ENCODE data around the gene TTC22. TPM values are rescaled to one million over a fixed set of nuclear protein-coding genes. Genes with fewer than 3 reads are reported as not detected.

TTC22 gene
- total RNA-seq, 1 experiment from 2014 or later: 8.8 TPM

DNA sequence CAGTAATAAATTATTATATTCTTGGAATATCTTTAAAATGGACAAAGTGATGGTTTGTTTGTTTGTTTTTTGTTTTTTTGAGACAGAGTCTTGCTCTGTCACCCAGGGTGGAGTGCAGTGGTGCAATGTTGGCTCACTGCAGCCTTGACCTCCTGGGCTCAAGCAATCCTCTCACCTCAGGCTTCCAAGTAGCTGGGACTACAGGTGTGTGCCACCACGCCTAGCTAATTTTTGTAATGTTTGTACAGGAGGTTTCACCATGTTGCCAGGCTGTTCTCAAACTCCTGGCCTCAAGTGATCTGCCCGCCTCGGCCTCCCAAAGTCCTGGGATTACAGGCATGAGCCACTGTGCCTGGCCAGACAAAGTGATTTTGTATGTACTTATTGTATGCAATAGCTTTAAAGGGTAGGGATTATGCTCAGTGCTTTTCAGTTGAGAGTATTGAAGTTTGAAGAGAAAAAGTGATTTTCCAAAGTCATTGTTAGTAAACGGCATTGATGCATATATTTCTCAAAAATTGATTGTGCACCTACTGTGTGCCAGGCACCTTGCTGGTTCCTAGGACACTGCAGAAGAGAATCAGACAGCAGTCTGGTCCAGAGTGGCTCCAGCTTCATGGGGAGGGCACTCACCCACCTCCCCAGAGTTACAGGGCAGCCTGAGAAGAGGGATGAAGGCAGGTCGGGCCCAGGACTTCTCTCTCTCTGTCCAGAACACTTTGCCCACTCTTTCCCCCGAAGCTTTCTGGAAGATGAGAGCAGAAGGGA is 34.2 kb upstream of the TTC22 start:
- CTCF ChIA-PET: no interaction called here
- intact Hi-C loops (cut with micrococcal nuclease; ENCODE audit: unreplicated experiment): no loop called here
- BruUV-seq (replicated peaks): no TSS peak
- H3K36me3 ChIP-seq (ENCODE audit: control insufficient read depth, insufficient read depth, low read length): no peaks in the 10 kb centered on the region
- H3K4me1 Mint-ChIP-seq (ENCODE audit: low read depth, unreplicated experiment): no peaks in the 10 kb centered on the region
- no peaks in the 10 kb centered on the region for H3K27me3 Mint-ChIP-seq (ENCODE audit: insufficient read depth, unreplicated experiment)
- H3K9me3 Mint-ChIP-seq (ENCODE audit: unreplicated experiment): no peaks in the 10 kb centered on the region
- POLR2A ChIA-PET: no interaction called here
- no peaks in the 10 kb centered on the region for H3K9me3 ChIP-seq
- no peaks in the 10 kb centered on the region for H3K4me1 ChIP-seq
- peaks cover 4% of the 10 kb centered on the region for H3K36me3 Mint-ChIP-seq (ENCODE audit: insufficient read depth, unreplicated experiment)
- no peak overlapping the region for H3K4me3 Mint-ChIP-seq (ENCODE audit: unreplicated experiment)
- H3K27me3 ChIP-seq (replicated peaks; ENCODE audit: control insufficient read depth, insufficient read depth, low read length): no peaks in the 10 kb centered on the region
- no peak overlapping the region for H3K27ac Mint-ChIP-seq (ENCODE audit: unreplicated experiment)
- TF ChIP-seq, protein P1, sequence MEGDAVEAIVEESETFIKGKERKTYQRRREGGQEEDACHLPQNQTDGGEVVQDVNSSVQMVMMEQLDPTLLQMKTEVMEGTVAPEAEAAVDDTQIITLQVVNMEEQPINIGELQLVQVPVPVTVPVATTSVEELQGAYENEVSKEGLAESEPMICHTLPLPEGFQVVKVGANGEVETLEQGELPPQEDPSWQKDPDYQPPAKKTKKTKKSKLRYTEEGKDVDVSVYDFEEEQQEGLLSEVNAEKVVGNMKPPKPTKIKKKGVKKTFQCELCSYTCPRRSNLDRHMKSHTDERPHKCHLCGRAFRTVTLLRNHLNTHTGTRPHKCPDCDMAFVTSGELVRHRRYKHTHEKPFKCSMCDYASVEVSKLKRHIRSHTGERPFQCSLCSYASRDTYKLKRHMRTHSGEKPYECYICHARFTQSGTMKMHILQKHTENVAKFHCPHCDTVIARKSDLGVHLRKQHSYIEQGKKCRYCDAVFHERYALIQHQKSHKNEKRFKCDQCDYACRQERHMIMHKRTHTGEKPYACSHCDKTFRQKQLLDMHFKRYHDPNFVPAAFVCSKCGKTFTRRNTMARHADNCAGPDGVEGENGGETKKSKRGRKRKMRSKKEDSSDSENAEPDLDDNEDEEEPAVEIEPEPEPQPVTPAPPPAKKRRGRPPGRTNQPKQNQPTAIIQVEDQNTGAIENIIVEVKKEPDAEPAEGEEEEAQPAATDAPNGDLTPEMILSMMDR (IDR thresholded peaks at IDR 0.05; ENCODE audit: insufficient read depth in 1 of 2, low read depth in 1 of 2, low read length in 1 of 2, severe bottlenecking in 1 of 2, unreplicated experiment in 1 of 2): no peak
- DNase-seq: no peak
- H3K4me3 ChIP-seq (ENCODE audit: low read depth, low read length): no peak overlapping the region

DNA sequence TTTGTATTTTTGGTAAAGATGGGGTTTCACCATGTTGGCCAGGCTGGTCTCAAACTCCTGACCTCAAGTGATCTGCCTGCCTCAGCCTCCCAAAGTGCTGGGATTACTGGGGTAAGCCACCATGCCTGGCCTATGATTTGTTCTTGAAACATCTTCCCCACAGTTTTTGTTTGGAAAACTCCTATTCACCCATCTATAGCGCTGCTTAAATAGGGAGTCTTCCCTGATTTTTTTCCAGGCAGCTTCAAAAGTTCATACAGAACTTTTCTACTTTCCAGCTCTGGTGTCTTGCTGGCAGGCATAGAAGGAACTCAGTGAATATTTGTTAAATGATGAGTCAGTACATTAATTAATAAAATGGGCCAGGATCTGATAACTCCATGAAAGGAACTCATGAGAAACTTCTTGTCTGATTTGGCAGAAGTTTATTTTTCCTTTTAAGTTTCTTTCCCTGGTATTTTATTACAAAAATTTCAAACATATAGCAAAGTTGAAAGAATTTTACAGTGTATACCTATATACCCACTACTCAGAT is 33.0 kb upstream of the TTC22 start:
- no peak overlapping the region for H3K4me3 ChIP-seq (ENCODE audit: low read depth, low read length)
- intact Hi-C loops (cut with micrococcal nuclease; ENCODE audit: unreplicated experiment): no loop called here
- Mint-ChIP-seq H3K9me3 (ENCODE audit: unreplicated experiment) (no peaks in the 10 kb centered on the region), H3K36me3 (ENCODE audit: insufficient read depth, unreplicated experiment) (no peaks in the 10 kb centered on the region), H3K4me3 (ENCODE audit: unreplicated experiment) (no peak overlapping the region), H3K4me1 (ENCODE audit: low read depth, unreplicated experiment) (no peaks in the 10 kb centered on the region), H3K27ac (ENCODE audit: unreplicated experiment) (no peak overlapping the region), H3K27me3 (ENCODE audit: insufficient read depth, unreplicated experiment) (no peaks in the 10 kb centered on the region)
- DNase-seq: no peak
- H3K36me3 ChIP-seq (ENCODE audit: control insufficient read depth, insufficient read depth, low read length): no peaks in the 10 kb centered on the region
- TF ChIP-seq, protein P1 (IDR thresholded peaks at IDR 0.05; ENCODE audit: insufficient read depth in 1 of 2, low read depth in 1 of 2, low read length in 1 of 2, severe bottlenecking in 1 of 2, unreplicated experiment in 1 of 2): no peak
- ChIA-PET POLR2A (no interaction called here), CTCF (no interaction called here)
- H3K27me3 ChIP-seq (replicated peaks; ENCODE audit: control insufficient read depth, insufficient read depth, low read length): no peaks in the 10 kb centered on the region
- BruUV-seq (replicated peaks): no TSS peak
- no peaks in the 10 kb centered on the region for H3K4me1 ChIP-seq
- no peaks in the 10 kb centered on the region for H3K9me3 ChIP-seq

DNA sequence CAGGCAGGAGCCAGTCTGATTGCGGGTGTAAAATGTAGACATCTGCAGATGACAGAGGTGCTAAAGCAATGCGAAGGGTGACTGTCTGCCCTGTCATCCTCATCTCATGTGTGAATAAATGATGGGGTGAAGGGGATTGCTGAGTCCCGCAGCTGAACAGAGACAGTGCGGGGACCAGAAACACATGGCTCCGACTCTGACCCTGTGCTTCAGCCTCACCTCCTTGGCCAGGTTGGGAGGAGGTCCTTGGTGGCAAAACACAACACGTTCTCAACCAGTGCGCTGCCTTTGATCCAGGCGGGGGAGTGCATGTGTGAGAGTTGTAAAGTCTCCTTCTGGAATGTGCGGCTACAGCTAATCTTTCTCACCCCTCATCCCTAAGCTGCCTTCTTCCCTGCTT is 32.0 kb upstream of the TTC22 start:
- no peaks in the 10 kb centered on the region for H3K27me3 Mint-ChIP-seq (ENCODE audit: insufficient read depth, unreplicated experiment)
- no peaks in the 10 kb centered on the region for H3K36me3 Mint-ChIP-seq (ENCODE audit: insufficient read depth, unreplicated experiment)
- H3K4me3 ChIP-seq (ENCODE audit: low read depth, low read length): no peak overlapping the region
- no TSS peak for BruUV-seq (replicated peaks)
- DNase-seq: no peak
- intact Hi-C loops (cut with micrococcal nuclease; ENCODE audit: unreplicated experiment): no loop called here
- no peaks in the 10 kb centered on the region for H3K36me3 ChIP-seq (ENCODE audit: control insufficient read depth, insufficient read depth, low read length)
- H3K9me3 Mint-ChIP-seq (ENCODE audit: unreplicated experiment): peaks cover 2% of the 10 kb centered on the region
- ChIA-PET CTCF (no interaction called here), POLR2A (no interaction called here)
- H3K4me3 Mint-ChIP-seq (ENCODE audit: unreplicated experiment): no peak overlapping the region
- H3K27me3 ChIP-seq (replicated peaks; ENCODE audit: control insufficient read depth, insufficient read depth, low read length): no peaks in the 10 kb centered on the region
- H3K9me3 ChIP-seq: no peaks in the 10 kb centered on the region
- TF ChIP-seq, protein P1 (IDR thresholded peaks at IDR 0.05; ENCODE audit: insufficient read depth in 1 of 2, low read depth in 1 of 2, low read length in 1 of 2, severe bottlenecking in 1 of 2, unreplicated experiment in 1 of 2): no peak
- H3K4me1 ChIP-seq: no peaks in the 10 kb centered on the region
- no peak overlapping the region for H3K27ac Mint-ChIP-seq (ENCODE audit: unreplicated experiment)
- no peaks in the 10 kb centered on the region for H3K4me1 Mint-ChIP-seq (ENCODE audit: low read depth, unreplicated experiment)
